ENCODE measurements around the gene DGLUCY.
"Not testable (repeated sequence)": the region's sequence is repeated elsewhere in the genome, so short reads cannot be mapped to it uniquely, and the experiment has no call there.

Gene DGLUCY

DNA sequence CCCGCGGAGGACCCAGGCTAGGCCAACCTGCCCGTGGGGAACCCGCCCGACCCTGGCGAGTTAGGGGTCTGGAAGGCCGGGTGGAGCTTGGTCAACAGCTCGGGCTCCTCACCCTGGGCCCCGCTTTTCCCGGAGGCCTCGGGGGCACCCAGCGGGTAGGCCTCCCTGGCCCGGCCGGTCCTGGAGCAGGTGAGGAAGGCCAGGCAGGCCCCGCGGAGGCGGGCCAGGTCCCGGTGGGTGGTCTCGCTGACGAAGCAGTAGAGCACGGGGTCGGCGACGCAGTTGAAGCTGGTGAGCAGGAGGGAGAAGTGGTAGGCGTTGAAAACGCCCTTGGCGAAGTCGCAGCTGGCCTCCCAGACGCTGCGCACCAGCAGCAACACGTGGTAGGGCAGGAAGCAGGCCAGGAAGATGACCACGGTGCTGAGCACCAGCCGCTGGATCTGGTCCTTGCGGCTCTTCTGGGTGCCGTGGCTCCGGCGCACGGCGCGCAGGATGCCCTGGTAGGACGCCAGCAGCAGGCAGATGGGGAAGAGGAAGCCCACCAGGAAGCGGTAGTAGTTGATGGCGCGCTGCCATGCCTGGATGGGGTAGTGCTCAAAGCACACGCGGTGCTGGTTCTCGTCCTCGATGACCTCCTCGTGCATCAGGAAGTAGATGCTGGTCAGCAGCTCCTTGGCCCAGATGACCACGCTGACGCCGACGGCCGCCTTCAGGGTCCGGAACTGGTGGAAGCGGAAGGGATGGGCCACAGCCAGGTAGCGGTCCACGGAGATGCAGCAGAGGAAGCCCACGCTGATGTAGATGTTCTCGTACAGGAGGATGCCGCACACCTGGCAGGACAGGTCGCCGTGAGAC is 120.3 kb downstream of the DGLUCY start:
- no peak for DNase-seq (ENCODE audit: low read depth in 2 of 2)

DNA sequence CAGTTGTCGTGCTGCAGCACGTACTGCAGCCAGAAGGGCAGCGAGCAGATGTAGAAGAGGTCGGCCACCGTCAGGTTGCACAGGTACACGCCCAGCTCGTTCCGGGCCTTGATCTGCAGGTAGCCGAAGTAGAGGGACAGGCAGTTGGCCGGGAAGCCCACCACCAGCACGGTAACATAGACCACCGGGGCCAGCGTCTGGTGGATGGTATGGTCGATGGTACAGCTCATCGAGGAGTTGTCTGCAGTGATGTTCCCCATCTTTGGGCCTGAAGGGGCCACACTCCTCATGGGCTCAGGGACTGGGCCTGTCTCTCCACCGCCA is 120.9 kb downstream of the DGLUCY start:
- DNase-seq (ENCODE audit: low read depth in 2 of 2), result no peak

DNA sequence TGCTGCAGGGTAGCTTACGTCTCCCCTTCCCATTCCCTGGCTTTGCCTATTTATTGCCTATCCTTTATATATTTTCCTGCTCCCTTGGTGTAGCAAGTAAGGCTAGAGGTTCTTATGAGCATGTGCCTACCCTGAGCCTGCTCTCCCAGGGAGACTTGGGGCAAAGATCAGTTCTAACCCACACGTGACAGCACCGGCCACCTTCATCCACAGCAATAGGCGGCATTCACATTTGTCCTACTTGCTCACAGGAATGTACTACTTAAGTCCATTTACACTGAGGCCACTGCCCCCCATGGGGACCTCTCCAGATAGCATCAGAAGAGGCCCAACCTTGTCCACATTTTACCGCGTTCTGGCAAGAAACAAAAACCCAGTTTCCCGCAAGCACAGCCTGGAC is 122.0 kb downstream of the DGLUCY start:
- DNase-seq (ENCODE audit: low read depth in 2 of 2), result no peak

DNA sequence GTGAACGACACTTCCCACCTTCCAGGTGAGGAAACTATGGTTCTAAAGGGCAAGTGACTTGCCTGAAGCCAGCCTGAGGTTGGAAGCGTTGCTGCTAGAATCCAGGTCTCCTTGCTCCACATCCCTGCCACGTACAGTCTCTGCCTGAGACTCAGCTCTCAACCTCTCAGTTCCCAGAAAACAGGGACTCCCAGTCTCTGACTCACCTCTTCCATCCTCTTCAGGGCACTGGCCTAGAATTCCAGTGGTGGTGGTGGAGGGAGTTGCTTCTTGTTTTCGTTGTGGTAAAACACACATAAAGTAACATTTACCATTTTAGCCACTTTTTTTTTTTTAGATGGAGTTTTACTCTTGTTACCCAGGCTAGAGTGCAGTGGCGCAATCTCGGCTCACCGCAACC is 123.3 kb downstream of the DGLUCY start:
- no peak for DNase-seq (ENCODE audit: low read depth in 2 of 2)

DNA sequence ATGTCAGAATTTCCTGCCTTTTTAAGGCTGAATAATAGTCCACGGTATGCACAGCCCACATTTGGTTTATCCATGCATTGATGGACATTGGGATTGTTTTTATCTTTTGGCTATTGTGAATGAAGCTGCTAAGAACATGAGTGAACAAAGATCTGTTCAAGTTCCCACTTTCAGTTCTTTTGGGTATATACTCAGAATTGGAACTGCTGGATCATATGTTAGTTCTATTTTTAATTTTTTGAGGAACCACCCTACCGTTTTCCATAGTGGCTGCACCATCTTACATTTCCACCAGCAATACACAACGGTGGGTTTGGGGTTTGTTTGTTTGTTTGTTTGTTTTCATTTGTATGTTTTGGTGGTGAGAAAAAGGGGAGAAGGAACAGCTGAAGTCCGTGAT is 124.2 kb downstream of the DGLUCY start:
- DNase-seq (ENCODE audit: low read depth in 2 of 2), result no peak

DNA sequence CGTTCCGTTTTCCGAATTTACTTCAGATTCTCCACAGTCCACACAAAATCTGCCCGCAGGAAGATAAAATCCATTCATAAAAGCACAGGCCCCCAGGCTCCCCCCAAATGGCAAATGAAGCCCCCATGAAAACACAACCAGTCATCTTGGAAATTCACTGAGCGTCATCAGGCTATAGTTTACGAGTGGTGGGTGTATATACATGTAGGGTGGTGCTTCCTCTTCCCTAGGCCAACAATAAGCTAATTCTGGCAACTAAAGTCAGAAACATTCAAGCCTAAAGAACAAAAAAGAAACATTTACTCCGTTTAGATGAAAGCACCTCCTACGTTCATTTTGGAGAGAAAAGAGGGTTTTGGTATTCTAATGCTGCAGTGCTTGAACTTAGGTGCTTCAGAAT is 124.8 kb downstream of the DGLUCY start:
- no peak for DNase-seq (ENCODE audit: low read depth in 2 of 2)

DNA sequence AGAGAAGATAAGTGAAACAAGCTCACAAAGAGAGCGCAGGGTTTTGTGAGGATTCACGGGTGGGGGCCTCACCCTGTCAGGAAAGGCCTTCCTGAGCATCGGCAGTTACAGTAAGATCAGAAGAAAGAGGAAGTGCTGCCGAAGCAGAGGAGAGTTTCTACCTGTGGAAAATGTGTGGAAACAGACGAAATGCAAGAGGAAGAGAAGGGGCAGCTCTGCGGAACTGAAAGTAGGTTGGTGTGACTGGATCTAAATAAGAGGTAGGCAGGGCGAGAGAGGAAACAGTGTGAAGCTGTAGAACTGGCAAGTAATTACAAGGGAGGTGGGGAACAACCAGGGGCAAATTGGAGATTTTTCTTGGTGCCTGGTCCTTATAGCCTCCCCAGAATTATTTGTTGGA is 128.0 kb downstream of the DGLUCY start:
- no peak for DNase-seq (ENCODE audit: low read depth in 2 of 2)

DNA sequence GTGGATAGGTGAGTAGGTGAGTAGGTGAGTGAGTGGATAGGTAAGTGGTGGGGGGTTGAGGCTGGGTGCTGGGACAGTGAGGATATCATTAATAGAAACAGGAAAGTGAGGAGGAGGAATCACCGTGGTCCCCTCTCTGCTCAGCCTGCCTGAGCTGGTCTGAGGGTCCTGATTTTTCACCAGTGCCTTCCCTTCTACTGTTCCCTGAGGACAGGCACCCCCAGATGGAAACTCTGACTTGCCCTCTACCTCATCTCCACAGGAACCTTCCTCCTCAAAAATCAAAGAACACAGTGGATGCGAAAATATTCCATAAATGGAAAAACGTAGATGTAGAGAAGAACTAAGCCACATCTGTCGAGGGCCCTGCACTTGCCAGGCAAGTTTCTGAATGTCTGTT is 128.8 kb downstream of the DGLUCY start:
- no peak for DNase-seq (ENCODE audit: low read depth in 2 of 2)

DNA sequence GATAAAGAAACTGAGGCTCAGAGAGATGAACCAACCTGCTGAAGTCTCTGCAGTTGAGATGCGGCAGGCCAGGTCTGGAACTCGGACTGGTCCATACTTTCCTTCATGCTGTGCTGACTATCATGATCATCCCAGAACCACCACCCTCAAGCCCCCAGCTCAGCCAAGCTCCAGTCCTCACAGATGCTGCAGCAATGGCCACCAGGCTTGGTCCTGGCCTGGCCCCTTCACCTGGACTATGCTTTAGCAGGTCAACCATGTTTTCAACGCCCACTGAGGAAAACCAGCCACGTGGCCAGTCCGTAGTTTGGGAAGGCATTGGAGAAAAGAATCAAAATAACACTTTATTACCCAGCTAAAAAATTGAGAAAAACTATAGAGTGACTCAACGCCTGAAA is 129.2 kb downstream of the DGLUCY start:
- no peak for DNase-seq (ENCODE audit: low read depth in 2 of 2)

DNA sequence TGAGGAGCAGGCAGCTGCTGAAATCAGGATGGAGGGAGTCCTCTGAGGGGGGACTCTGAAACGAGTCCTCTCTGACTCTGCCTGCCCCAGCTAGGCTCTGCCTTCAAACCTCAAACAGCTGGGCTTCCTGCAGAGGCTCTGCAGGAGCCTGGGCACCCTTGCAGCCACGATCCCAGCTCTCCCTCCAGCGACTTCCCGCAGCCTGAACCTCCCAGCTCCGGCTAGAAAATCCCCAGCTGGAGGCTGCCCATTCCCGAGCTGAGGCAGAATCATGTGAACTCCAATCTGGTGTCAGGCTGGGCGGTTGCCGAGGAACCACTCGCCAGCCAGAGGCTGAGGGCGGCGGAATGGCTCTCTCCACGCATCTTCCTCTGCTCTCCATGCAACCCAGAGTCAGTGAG is 130.6 kb downstream of the DGLUCY start, which contains the start of gene GPR68:
TSS of gene GPR68 (minus strand) at position 204 of the 401 bp plus-strand sequence. CDS start 9,654 bp downstream, outside the sequence.
- no peak for DNase-seq (ENCODE audit: low read depth in 2 of 2)

DNA sequence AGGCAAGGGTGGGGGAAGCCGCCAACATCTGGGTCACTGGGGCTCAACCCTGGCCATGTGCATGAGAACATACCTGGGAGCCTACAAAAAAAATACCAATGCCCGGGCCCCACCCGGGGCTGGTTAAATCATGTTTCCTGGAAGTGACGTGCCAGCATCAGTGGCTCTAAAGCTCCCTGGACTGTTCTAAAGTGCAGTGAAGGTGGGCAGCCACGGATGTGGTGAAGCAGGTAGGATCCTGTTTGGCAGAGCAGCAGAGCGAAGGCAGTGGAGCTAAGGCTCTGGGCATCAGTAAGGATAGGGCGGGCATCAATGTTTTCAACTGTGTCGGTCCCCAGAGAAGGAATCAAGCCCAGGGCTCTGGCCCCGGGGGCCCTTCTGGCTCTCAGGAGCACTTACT is 131.2 kb downstream of the DGLUCY start:
- peak in 1 of 2 donors; percentile 65 for DNase-seq (ENCODE audit: low read depth in 2 of 2)

DNA sequence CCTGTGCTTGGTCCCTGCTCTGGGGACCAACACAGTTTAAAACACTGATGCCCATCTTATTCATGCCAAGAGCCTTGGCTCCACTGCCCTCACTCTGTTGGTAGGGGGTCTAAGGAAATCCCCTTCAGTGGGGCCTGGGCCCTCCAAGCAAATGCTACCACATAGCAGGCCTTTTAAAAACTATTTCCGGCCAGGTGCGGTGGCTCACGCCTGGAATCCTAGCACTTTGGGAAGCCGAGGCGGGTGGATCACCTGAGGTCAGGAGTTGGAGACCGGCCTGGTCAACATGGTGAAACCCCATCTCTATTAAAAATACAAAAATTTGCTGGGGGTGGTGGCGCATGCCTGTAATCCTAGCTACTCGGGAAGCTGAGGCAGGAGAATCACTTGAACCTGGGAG is 131.7 kb downstream of the DGLUCY start:
- DNase-seq (ENCODE audit: low read depth in 2 of 2), result not testable (repeated sequence)

DNA sequence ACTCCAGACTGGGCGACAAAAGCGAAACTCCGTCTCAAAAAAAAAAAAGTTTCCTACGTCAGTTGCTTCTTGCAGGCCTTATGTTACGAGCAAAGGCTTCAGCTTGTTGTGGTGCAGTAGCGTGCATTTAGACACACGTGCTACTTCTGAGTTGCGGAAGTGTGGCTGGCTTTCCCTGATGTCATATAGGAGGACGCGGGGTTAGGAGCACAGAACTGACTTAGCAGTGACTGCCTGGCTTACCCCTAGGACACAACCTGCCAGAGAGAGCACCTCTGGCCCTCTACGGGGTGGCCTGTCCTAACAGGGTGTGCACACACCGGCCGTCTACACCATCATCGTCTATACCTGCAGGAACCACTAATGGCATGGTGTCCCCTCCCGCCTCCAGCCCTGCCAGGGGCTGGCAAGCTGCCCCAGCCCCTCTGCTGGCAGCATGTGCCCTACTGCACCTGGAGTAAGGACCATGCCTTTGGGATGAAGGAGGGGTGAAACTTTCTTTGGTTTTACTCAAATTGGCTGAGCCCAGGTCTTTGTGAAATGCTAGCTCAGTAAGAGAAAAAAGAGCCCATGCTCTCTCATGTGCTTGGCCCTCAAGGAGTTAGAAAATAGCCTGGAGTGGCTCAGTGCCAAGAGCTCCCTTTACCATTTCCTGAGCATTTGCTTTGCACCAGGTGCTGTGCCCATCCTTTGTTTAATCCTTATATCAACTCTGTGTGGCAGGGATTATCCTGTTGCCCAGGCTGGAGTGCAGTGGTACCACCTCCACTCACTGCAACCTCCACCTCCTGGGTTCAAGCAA is 132.4 kb downstream of the DGLUCY start:
- DNase-seq (ENCODE audit: low read depth in 2 of 2), result peak in 1 of 2 donors; percentile 60

DNA sequence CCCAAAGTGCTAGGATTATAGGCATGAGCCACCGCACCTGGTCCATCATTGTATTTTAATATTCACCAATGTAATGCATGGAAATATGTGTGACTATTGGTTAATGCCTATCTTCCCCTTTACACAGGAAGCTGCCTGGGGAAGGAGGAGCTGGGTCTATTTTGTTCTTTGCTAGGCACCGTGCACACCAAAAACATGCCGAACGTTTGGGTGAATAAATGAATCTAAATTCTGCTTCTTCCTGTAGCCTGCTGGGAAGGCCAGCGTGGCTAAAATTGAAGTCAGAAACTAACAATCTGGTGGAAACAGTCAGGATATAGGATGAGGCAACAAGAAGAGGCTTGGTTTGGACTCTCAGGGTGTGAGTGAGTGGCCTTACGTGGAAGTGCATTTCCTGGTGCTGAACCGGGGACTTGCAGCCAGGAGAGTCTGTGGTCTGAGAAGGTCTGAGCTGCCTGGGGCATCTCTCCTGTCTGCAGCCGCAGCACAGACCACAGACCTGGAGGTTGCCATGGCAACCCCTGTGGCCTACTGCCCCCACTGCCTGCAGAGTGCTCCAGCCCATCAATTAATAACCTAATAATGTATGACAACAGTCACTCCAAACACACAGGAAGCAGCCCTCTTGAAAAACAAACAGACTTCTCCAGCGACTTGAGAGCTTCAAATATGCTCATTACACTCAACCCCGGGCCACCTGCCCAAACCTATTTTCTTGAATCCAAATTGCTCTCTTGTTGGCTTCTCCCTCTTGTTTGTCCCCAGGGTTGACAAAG is 136.2 kb downstream of the DGLUCY start:
- no peak for DNase-seq (ENCODE audit: low read depth in 2 of 2)

DNA sequence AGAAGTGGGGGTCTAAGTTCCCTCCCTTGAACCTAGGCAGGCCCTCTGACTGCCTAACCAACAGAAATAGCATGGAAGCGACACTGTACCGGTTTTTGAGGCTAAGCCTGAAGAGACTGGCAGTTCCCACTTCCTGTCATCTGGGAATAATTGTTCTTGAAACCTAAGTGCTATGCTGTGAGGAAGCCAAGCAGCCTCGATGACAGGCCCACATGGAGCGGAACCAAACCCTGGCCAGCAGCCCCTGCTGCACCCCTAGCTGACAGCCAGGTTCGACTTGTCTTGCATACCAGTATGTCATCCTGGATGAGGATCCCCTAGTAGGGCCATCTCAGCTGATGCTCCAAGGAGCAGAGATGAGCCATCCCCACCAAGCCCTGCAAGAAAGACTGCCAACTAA is 137.0 kb downstream of the DGLUCY start:
- DNase-seq (ENCODE audit: low read depth in 2 of 2), result no peak

DNA sequence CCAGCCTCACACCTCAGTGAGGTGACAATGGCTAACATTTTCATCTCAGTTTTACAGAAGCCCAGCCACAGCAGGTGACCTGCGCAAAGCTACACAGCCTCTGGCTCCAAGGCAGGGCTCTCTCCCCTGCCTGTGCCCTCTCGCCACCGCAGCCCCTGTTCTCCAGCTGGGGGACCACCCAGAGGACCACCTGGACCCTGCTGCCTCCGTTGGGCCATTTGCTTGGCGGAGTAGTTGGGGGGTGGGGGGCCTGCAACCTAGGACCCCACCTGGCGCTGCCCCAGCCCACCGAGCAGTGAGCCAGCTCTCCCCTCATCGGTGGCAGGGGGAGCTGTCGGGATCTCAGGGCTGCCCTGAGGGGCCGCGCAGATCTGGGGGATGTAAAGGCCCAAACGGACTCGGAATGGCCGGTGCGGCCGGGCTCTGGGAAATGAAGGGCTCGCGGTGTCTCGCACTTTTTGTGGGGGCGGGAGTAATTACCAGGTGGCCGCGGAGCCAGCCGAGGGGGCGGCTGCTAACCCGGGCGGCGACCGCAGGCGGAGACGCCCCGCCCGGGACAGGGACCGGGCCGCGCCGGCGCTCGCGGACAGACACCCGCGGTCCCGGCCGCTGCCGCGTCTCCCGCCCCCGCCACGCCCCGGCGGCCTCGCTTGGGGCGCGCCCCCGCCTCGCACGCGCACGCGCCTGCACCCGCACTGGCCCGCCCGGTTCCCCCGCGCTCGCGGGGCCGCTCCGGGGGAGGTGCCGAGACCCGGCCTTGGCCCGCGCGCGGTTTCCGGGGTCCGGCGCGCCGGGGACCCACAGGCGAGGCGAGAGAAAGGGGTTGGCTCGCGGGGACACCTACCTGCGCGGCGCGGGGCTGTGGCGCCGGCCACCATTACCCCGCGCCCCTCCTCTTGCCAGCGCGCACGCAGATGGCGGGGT is 139.3 kb downstream of the DGLUCY start:
- peak in 1 of 2 donors; percentile 42 for DNase-seq (ENCODE audit: low read depth in 2 of 2)

DNA sequence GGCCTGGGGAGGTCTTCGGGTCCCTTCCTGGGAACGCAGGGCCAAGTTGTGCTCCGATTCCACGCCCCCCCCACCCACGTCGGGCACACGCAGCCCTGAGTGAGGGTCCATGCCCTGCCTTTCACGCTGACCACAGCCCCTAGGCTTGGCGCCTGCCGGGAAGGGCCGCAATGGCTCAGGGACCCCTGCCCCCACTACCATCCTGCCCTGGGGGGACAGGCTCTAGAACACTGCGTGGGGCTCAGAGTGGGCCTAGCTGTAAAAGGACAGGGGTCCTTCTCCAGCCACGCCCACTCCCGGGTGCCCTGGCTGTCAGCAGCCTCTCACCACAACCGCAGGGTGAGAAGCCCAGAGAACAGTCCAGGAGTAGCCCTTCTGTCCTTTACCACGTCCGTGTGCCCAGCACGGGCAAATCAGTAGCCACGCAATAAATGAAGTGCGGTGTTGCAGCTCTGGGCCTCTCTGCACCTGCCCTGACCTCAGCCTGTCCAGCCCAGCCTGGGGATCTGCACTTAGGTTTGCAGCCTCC is 140.0 kb downstream of the DGLUCY start:
- no peak for DNase-seq (ENCODE audit: low read depth in 2 of 2)

DNA sequence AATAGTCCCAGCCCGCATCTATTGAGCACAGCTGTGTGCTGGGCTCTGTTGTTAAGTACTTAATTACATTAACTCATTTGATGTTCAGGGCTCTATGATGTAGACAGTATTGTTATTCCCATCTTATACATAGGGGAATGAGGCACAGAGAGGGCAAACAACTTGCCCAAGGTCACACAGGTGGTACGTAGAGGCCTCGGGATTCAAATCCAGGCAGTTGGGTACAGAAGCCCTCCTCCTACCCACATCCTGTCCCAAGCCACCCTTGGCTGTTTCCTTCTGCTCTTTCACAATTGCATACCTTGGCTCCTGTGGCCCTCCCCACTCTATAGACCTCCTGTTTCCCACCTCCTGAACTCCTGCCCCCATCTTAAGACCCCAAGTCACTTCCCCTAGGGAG is 140.6 kb downstream of the DGLUCY start:
- DNase-seq (ENCODE audit: low read depth in 2 of 2), result no peak

DNA sequence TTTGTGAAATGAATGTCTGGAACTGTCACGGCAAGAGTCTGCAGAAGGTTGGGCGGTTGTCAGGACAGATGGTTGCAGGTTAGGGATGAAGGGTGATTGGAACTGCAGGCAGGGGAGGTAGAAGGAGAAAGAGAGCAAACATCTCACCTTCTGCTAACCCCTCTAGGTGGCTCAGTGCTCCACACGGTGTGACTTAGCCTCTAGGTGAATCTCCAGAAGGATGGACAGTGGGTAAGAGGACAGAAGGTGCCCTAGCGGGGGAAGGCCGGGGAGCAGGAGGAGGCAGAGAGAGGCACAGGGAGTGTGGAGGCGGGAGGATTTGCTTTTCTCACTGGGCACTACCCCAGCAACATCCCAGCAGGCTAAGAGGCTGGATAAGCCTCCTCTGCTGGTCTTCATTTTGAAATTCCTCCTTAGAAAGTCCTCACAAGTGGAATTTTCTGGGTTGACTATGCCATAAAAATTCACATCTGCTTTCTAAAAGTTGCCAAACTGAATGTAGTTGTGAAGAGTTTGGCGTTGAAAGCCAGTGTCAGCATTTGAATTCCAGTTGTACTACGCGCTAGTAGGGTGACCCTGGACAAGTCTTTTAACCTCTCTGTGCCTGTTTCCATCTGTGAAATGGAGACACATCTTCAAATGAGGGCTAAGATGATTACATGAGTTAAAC is 141.3 kb downstream of the DGLUCY start:
- DNase-seq (ENCODE audit: low read depth in 2 of 2), result no peak

DNA sequence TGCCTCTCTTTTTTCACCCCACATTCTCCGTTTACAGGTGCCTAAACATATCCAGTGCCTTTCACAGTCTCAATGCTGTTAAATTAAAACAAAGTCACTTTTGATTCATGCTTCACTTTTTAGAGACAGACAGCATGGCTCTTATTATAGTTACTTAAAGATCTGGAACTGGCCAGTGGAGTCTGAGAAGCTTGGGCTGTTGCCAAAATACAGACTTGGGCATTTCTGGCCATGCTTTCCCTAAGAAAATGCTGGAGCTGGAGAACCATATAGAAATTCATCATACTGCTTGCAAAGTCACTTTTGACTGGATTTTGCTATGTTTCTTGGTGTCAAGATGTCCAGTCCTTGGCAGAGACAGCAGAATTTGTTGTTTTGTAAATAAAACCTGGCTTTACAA is 142.8 kb downstream of the DGLUCY start:
- no peak for DNase-seq (ENCODE audit: low read depth in 2 of 2)

Measured in activated CD8-positive, alpha-beta memory T cell treated with anti-CD3 and anti-CD28 coated beads for 4 hours (primary cell).